ENCODE data around the gene SLC25A11. TPM values are rescaled to one million over a fixed set of nuclear protein-coding genes. Genes with fewer than 3 reads are reported as not detected.

SLC25A11 gene
- total RNA-seq, 1 experiment from 2014 or later = 40.1 TPM

- no TSS peak for BruUV-seq (replicated peaks)
- Histone ChIP-seq H3K9me3 (no peaks in the 10 kb centered on the region), H3K36me3 (ENCODE audit: control insufficient read depth, insufficient read depth, low read length) (no peaks in the 10 kb centered on the region), H3K27me3 (replicated peaks; ENCODE audit: control insufficient read depth, insufficient read depth, low read length) (no peaks in the 10 kb centered on the region), H3K4me1 (no peaks in the 10 kb centered on the region), H3K4me3 (ENCODE audit: low read depth, low read length) (no peak overlapping the region)
- no peak for DNase-seq
- no peak for TF ChIP-seq CTCF (IDR thresholded peaks at IDR 0.05; ENCODE audit: insufficient read depth in 1 of 2, low read depth in 1 of 2, low read length in 1 of 2, severe bottlenecking in 1 of 2, unreplicated experiment in 1 of 2)
- peaks cover 12% of the 10 kb centered on the region for H3K36me3 Mint-ChIP-seq (ENCODE audit: insufficient read depth, unreplicated experiment)
- no peak overlapping the region for H3K4me3 Mint-ChIP-seq (ENCODE audit: unreplicated experiment)
- CTCF ChIA-PET = no interaction called here
- POLR2A ChIA-PET = no interaction called here
- H3K9me3 Mint-ChIP-seq (ENCODE audit: unreplicated experiment) = no peaks in the 10 kb centered on the region
- intact Hi-C loops (cut with micrococcal nuclease; ENCODE audit: unreplicated experiment) = no loop called here
- no peaks in the 10 kb centered on the region for H3K27me3 Mint-ChIP-seq (ENCODE audit: insufficient read depth, unreplicated experiment)
- H3K27ac Mint-ChIP-seq (ENCODE audit: unreplicated experiment) = no peak overlapping the region
- peaks cover 5% of the 10 kb centered on the region for H3K4me1 Mint-ChIP-seq (ENCODE audit: low read depth, unreplicated experiment)
Observed at GRCh38 chr17:4937553-4937952, 2.3 kb downstream of the SLC25A11 start.

GRCh38 chr17:4936436-4936835, 3.4 kb downstream of the SLC25A11 start:
- Mint-ChIP-seq H3K4me3 (ENCODE audit: unreplicated experiment) (no peak overlapping the region), H3K4me1 (ENCODE audit: low read depth, unreplicated experiment) (peaks cover 5% of the 10 kb centered on the region), H3K36me3 (ENCODE audit: insufficient read depth, unreplicated experiment) (peaks cover 15% of the 10 kb centered on the region), H3K27ac (ENCODE audit: unreplicated experiment) (no peak overlapping the region), H3K27me3 (ENCODE audit: insufficient read depth, unreplicated experiment) (no peaks in the 10 kb centered on the region), H3K9me3 (ENCODE audit: unreplicated experiment) (no peaks in the 10 kb centered on the region)
- POLR2A ChIA-PET = no interaction called here
- no peaks in the 10 kb centered on the region for H3K27me3 ChIP-seq (replicated peaks; ENCODE audit: control insufficient read depth, insufficient read depth, low read length)
- CTCF ChIA-PET = no interaction called here
- intact Hi-C loops (cut with micrococcal nuclease; ENCODE audit: unreplicated experiment) = no loop called here
- no TSS peak for BruUV-seq (replicated peaks)
- H3K36me3 ChIP-seq (ENCODE audit: control insufficient read depth, insufficient read depth, low read length) = no peaks in the 10 kb centered on the region
- no peaks in the 10 kb centered on the region for H3K9me3 ChIP-seq
- DNase-seq = no peak
- no peak for TF ChIP-seq CTCF (IDR thresholded peaks at IDR 0.05; ENCODE audit: insufficient read depth in 1 of 2, low read depth in 1 of 2, low read length in 1 of 2, severe bottlenecking in 1 of 2, unreplicated experiment in 1 of 2)
- no peak overlapping the region for H3K4me3 ChIP-seq (ENCODE audit: low read depth, low read length)
- no peaks in the 10 kb centered on the region for H3K4me1 ChIP-seq

GRCh38 chr17:4935650-4936049, 4.2 kb downstream of the SLC25A11 start:
- Mint-ChIP-seq H3K36me3 (ENCODE audit: insufficient read depth, unreplicated experiment) (peaks cover 19% of the 10 kb centered on the region), H3K27me3 (ENCODE audit: insufficient read depth, unreplicated experiment) (no peaks in the 10 kb centered on the region), H3K4me1 (ENCODE audit: low read depth, unreplicated experiment) (no peaks in the 10 kb centered on the region), H3K27ac (ENCODE audit: unreplicated experiment) (no peak overlapping the region), H3K4me3 (ENCODE audit: unreplicated experiment) (no peak overlapping the region), H3K9me3 (ENCODE audit: unreplicated experiment) (no peaks in the 10 kb centered on the region)
- H3K4me3 ChIP-seq (ENCODE audit: low read depth, low read length) = no peak overlapping the region
- no peaks in the 10 kb centered on the region for H3K27me3 ChIP-seq (replicated peaks; ENCODE audit: control insufficient read depth, insufficient read depth, low read length)
- ChIA-PET CTCF (no interaction called here), POLR2A (no interaction called here)
- intact Hi-C loops (cut with micrococcal nuclease; ENCODE audit: unreplicated experiment) = no loop called here
- H3K36me3 ChIP-seq (ENCODE audit: control insufficient read depth, insufficient read depth, low read length) = no peaks in the 10 kb centered on the region
- no peak for TF ChIP-seq CTCF (IDR thresholded peaks at IDR 0.05; ENCODE audit: insufficient read depth in 1 of 2, low read depth in 1 of 2, low read length in 1 of 2, severe bottlenecking in 1 of 2, unreplicated experiment in 1 of 2)
- no TSS peak for BruUV-seq (replicated peaks)
- no peaks in the 10 kb centered on the region for H3K9me3 ChIP-seq
- DNase-seq = no peak
- H3K4me1 ChIP-seq = no peaks in the 10 kb centered on the region
